PC-9 (cell line): ENCODE data around the gene MPEG1.

ENCODE experiments used
- CTCF ChIP-seq: fragments of 200-600 bp; sonication (generic); conservative IDR thresholded peaks from 2 replicates; pipeline ENCODE4 v1.6.1; 2017; ENCODE audit warnings: mixed run types, antibody characterized with exemption, mild to moderate bottlenecking, moderate library complexity
- EZH2 ChIP-seq: fragments of 200-600 bp; sonication (generic); IDR thresholded peaks from 2 replicates; pipeline ENCODE4 v1.8.0; 2017; ENCODE audit warnings: antibody characterized with exemption, low read depth

GRCh38 chr11:59253001-59253400 is 40.3 kb upstream of the MPEG1 start:
- TF ChIP-seq CTCF (no peak), EZH2 (no peak)
